Thyroid gland (tissue), 4 donors: ENCODE results near the gene WDR74. TPM values are rescaled to one million over a fixed set of nuclear protein-coding genes. Genes with fewer than 3 reads are reported as not detected.
A peak's percentile ranks its signal among the peaks of the same experiment; 100 is the strongest.

ENCODE experiments used
- DNase-seq, 2 donors: peaks; one replicate each; pipeline ENCODE4 v3.0.0-alpha.2; 2019
- H3K27ac ChIP-seq, 3 donors: fragments of 200-600 bp; sonication (generic); 1 replicate in 2 of 3; 2 replicates in 1 of 3; pipeline ENCODE4 v1.5.1; 2016 to 2019; ENCODE audit warnings: mild to moderate bottlenecking in 1 of 3, moderate library complexity in 1 of 3
- H3K27me3 ChIP-seq: fragments of 200-600 bp; sonication (generic); one replicate; pipeline ENCODE4 v1.5.1; 2019
- H3K36me3 ChIP-seq, 2 donors: fragments of 200-600 bp; sonication (generic); one replicate each; pipeline ENCODE4 v1.5.1; 2016 to 2019
- H3K4me1 ChIP-seq, 2 donors: fragments of 200-600 bp; sonication (generic); one replicate each; pipeline ENCODE4 v1.5.1; 2017 to 2019
- H3K4me3 ChIP-seq, 3 donors: fragments of 200-600 bp; sonication (generic); replicated peaks in 1 of 3; 1 replicate in 2 of 3; 2 replicates in 1 of 3; pipeline ENCODE4 v1.5.1; 2016; ENCODE audit warnings: mild to moderate bottlenecking in 1 of 3
- H3K9me3 ChIP-seq: fragments of 200-600 bp; sonication (generic); one replicate; pipeline ENCODE4 v1.5.1; 2017
- CTCF ChIP-seq, 6 experiments: fragments of 200-600 bp in 3 of 6; fragments of 450-650 bp in 3 of 6; sonication (generic) in 3 of 6; IDR thresholded peaks; one replicate each; pipeline ENCODE4 v1.5.1; 2016 to 2019; ENCODE audit warnings: antibody characterized with exemption in 6 of 6, mild to moderate bottlenecking in 2 of 6, inconsistent platforms in 1 of 6, moderate library complexity in 1 of 6
- POLR2A ChIP-seq, 2 donors: fragments of 450-650 bp; IDR thresholded peaks; one replicate each; pipeline ENCODE4 v1.6.1; 2017; ENCODE audit warnings: antibody characterized with exemption in 2 of 2, mild to moderate bottlenecking in 2 of 2, moderate library complexity in 1 of 2
- WGBS, 2 donors: methylation state at CpG; one replicate each; pipeline ENCODE4 v1.1.5; 2017; 5-methylcytosine and 5-hydroxymethylcytosine counted together
- intact Hi-C: fragments of 100-400 bp; cut with DNase I; formaldehyde crosslinking; loops from one replicate; pipeline ENCODE4 v1.15.1; 2023
- total RNA-seq, 4 donors: library from RNA; depleted of rRNA; stranded (reverse); fragments of >200 nt; gene quantifications; one replicate each; pipeline ENCODE4 v1.2.3, GENCODE V29; 2016

Gene WDR74
- total RNA-seq, 4 donors from 2014 or later, result 25.2 to 76.1 (median 33.6) TPM

DNA sequence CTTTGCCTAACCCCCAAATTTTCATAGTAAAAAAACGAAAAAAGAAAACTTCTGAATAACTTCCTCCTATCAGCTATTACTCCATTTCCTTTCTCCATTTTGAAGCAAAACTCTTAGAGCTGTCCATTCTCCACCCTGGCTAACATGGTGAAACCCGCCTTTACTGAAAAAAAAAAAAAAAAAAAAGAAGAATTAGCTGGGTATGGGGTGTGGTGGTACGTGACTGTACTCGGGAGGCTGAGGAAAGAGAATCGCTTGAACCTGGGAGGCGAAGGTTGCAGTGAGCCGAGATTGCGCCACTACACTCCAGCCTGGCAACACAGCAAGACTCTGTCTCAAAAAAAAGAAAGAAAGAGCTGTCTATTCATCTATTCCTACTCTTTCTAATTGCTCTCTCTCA, 22.8 kb downstream of the WDR74 start:
- H3K27me3 ChIP-seq, result no peaks in the 10 kb centered on the region
- intact Hi-C loops, result no loop called here
- no peaks in the 10 kb centered on the region for H3K4me1 ChIP-seq
- DNase-seq, result no peak
- H3K9me3 ChIP-seq, result no peaks in the 10 kb centered on the region
- H3K27ac ChIP-seq, result no peak overlapping the region
- H3K36me3 ChIP-seq, result peaks cover 23 to 49% of the 10 kb centered on the region in 2 donors
- TF ChIP-seq CTCF (IDR thresholded peaks at IDR 0.05) (no peak), POLR2A (IDR thresholded peaks at IDR 0.05) (no peak)
- 90 to 95% methylated on average over 8 of the region's 8 CpGs for WGBS, 2 donors
- no peak overlapping the region for H3K4me3 ChIP-seq

DNA sequence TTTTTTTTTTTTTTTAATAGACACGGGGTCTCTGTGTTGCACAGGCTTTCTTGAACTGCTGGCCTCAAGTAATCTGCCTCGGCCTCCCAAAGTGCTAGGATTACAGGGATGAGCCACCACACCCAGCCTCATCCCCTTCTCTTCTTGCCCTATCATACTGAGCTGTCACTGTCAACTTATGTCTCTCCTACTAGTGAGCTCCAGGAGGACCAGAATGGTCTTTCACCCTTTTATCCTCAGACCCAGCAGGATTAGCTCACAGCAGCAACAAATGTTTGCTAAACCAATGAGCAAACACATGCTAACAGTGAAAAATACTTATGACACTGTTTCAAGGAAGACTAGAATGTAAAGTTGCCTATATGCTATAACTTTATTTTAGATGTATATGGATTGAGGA, 27.7 kb downstream of the WDR74 start:
- H3K27ac ChIP-seq, result no peak overlapping the region
- H3K27me3 ChIP-seq, result no peaks in the 10 kb centered on the region
- 73 to 83% methylated on average over 2 of the region's 2 CpGs for WGBS, 2 donors
- DNase-seq, result no peak
- H3K36me3 ChIP-seq, result peaks cover 5 to 10% of the 10 kb centered on the region in 2 donors
- no peak for TF ChIP-seq CTCF (IDR thresholded peaks at IDR 0.05)
- TF ChIP-seq POLR2A (IDR thresholded peaks at IDR 0.05), result no peak
- H3K4me3 ChIP-seq, result no peak overlapping the region
- H3K9me3 ChIP-seq, result no peaks in the 10 kb centered on the region
- H3K4me1 ChIP-seq, result no peaks in the 10 kb centered on the region
- intact Hi-C loops, result no loop called here

DNA sequence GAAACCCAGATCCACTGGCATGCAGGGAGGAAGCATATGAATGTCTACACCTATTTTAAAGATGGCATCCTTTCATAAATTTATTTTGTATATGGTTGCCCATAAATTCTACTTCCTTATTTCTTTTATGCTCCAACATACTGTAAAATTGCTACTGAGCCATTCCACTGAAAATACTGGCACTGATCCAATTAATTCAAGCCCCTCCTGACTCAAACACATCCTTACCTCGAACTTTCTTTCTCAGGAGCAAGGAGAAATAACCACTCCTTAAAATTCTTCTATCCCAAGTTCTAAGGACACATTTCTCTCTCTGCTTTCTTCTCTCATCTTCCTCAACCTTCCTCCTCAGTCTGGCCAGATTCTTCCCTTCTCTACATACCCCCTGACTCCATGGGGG, 28.6 kb downstream of the WDR74 start:
- intact Hi-C loops, result no loop called here
- H3K9me3 ChIP-seq, result no peaks in the 10 kb centered on the region
- no peak overlapping the region for H3K27ac ChIP-seq
- TF ChIP-seq POLR2A (IDR thresholded peaks at IDR 0.05) (no peak), CTCF (IDR thresholded peaks at IDR 0.05) (no peak)
- peaks cover 3 to 5% of the 10 kb centered on the region in 2 donors for H3K36me3 ChIP-seq
- H3K4me3 ChIP-seq, result no peak overlapping the region
- peaks cover 4 to 5% of the 10 kb centered on the region in 2 donors for H3K4me1 ChIP-seq
- 13 to 25% methylated on average over 1 of the region's 1 CpG for WGBS, 2 donors
- H3K27me3 ChIP-seq, result no peaks in the 10 kb centered on the region
- no peak for DNase-seq

DNA sequence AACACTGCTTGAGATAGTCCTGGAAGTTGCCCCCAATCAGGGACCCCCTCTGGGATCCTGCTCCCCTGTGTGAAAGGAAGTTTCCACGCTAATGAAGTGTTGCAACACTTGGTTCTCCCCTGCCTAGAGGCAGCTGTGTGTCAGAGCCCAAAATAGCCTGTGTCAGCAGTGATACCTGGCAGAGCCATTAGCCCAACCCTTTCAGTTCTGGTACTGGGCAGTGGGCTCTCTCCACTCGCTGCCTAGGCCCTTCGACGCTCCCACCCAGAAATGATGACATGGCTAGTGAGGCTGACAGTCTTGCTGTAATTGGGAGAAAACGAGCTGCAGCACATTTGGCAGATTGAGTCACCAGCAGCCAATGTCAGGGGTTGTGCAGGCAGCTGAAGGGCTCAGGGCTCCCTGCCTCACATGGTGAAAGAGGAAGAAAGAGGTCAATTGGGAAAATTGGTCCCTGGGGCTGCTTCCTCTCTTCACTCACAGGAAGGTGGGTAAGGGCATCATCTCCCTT, 32.7 kb downstream of the WDR74 start:
- H3K9me3 ChIP-seq, result no peaks in the 10 kb centered on the region
- peaks cover 19 to 23% of the 10 kb centered on the region in 2 donors for H3K36me3 ChIP-seq
- peak; percentile 7 to 10 for DNase-seq
- H3K4me3 ChIP-seq, result no peak overlapping the region
- intact Hi-C loops, result no loop called here
- peaks cover 15 to 18% of the 10 kb centered on the region in 2 donors for H3K4me1 ChIP-seq
- peak overlapping the region in 2 of 3 donors; percentile 81 to 86 for H3K27ac ChIP-seq
- TF ChIP-seq POLR2A (IDR thresholded peaks at IDR 0.05) (no peak), CTCF (IDR thresholded peaks at IDR 0.05) (no peak)
- WGBS, 2 donors, result 74 to 87% methylated on average over 5 of the region's 5 CpGs
- no peaks in the 10 kb centered on the region for H3K27me3 ChIP-seq

- Histone ChIP-seq H3K4me3 (peak overlapping the region; percentile 53 to 90 (median 63)), H3K9me3 (no peaks in the 10 kb centered on the region), H3K4me1 (peaks cover 15 to 18% of the 10 kb centered on the region in 2 donors), H3K27ac (peak overlapping the region; percentile 51 to 86 (median 81)), H3K36me3 (peaks cover 25 to 30% of the 10 kb centered on the region in 2 donors), H3K27me3 (no peaks in the 10 kb centered on the region)
- DNase-seq, result peak in 1 of 2 donors; percentile 7
- intact Hi-C loops, result no loop called here
- WGBS, 2 donors, result 21 to 29% methylated on average over 12 of the region's 12 CpGs
- TF ChIP-seq CTCF (IDR thresholded peaks at IDR 0.05) (no peak), POLR2A (IDR thresholded peaks at IDR 0.05) (no peak)
These were observed 33.4 kb downstream of the WDR74 start for GRCh38 chr11:62805961-62806441.
